GM18511 (cell line): ENCODE data around the gene NSL1.
"Not testable (repeated sequence)": the region's sequence is repeated elsewhere in the genome, so short reads cannot be mapped to it uniquely, and the experiment has no call there.

ENCODE experiments used
- ATAC-seq: cut with Tn5 transposase; IDR thresholded peaks from one replicate; pipeline ENCODE4 v1.9.1; 2021; ENCODE audit warnings: mild to moderate bottlenecking, moderate library complexity; ENCODE audit not compliant: unreplicated experiment

The NSL1 gene

DNA sequence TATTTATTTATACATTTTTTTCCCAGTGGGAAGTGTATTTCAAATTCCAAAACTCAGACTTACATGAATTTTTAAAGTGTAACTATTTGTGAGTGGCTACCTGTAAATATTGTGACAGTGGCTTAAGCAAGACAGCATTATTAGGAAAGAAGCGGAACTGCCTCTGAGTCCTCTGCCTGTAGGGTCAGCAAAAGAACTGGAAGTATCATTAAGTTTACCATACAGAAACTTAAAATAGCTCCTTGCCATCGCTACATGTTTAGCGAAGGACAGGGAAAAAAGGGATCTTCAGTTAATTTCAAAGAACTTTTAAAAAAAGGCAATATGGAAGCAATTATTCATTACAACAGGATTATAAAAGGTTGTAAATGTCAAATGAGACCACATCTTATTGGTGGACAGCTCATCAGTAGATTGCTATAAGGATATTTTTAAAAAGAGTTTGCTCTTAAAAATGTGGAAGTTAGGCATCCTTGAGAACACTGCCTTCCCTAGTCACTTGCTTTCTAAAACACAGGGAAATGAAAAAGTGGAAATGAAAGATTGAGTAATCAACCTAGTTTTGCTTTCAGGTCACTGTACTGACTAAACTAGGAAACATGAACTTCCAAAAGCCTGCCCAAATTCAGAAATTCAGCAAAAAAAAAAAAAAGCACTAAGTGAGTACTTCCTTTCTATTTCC is 39.2 kb downstream of the NSL1 start:
- ATAC-seq, result no peak

DNA sequence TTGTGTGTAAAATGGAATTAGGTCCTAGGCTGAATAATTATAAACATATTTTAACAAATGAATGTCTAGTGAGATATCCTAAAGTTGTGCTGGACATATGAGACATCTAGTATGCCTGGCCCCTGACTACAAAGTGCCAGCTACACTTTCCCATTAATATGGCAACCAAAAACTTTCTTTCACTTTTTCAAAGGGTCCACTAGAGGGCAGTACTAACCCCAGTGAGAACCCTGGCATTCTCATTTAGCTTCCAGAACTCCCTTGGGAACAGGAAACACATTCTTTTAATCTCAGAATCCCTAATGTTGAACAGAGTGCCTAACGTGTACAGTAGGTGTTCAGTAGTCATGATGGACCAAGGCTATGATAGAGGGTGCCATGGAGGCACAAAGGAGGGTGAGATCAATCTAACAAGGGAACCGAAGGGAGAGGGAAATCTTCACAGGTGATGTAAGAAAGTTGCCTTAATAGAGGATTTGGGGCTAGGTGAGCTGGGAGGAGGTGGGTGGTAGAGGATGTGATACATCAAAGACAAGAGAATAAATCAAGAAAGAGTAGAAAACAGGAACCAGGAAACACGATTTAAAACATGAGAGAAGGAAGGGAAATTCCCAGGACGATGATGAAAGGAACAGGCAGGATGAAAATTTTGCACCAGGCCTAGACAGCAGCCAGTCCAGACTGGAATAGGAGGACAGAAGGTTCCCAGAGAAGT is 41.6 kb downstream of the NSL1 start:
- no peak for ATAC-seq

DNA sequence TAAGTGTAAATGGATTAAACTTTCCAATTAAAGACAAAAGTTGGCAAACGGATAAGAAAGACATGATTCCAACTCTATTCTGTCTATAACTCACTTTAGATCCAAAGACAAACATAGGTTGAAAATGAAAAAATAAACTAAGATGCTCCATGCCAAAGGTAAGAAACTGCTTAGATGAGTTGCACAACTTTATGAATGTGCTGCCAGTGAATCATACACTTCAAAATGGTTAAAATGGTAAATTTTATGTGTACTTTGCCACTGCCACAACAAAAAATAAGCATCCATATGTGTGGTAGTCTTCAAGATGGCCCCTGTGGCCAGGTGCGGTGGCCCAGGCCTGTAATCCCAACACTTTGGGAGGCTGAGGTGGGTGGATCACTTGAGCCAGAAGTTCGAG is 45.0 kb downstream of the NSL1 start:
- no peak for ATAC-seq

DNA sequence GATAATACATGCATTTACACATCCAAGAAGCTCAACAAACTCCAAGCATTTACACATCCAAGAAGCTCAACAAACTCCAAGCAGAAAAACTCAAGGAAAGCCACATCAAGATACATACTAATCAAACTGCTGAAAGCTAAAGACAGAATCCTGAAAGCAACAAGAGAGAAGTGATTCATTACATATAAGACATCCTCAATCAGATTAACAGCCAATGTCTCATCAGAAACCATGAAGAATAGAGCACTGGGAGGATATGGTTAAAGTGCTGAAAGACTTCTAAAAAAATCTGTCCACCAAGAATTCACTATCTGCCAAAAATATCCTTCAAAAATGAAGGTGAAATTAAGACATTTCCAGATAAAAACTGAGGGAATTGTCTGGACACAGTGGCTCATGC is 46.3 kb downstream of the NSL1 start:
- ATAC-seq, result no peak

DNA sequence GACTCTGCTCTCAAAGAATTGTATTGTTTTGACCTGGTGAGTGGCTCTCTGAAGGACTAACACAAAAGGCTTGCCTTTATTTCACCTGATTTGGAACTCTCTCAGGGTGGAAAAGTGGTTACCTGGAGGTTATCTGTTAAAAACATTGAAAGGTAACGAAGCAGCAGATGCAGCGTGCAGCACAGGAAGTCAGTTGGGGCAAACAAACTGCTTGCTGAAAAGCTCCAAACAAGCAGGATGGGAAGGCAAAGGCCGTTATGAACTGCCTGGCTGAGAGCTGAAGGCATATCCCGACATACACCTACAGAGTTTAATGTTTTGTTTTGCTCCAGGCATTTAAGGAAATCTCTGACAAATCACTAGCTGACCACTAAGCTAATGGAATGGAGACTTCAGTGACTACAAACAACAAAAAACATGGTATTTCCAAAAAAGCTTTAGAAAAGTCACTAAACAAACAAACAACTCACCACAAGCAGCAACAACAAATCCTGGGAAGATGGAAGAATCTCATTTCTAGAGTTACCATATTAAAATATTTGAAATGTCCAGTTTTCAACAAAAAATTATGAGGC is 47.6 kb downstream of the NSL1 start:
- ATAC-seq, result no peak

DNA sequence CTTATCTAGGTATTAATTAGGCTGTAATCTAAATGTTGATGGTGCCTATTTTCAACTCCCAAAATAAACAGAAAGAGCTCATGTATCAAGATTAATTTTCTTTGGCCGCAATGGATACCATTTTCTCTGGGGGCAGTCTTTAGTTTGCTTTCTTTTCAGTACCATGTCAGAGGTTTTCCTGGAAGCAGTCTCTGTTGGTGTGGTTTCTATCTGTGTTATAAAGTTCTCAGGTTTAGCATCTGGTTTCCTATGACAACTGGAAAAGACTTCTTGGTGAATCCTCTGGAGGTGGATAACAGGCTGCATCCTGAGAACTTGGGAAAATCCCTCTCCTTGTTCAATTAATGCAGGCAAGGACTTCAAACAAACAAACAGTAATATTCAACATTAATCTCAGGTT is 53.2 kb downstream of the NSL1 start:
- no peak for ATAC-seq

DNA sequence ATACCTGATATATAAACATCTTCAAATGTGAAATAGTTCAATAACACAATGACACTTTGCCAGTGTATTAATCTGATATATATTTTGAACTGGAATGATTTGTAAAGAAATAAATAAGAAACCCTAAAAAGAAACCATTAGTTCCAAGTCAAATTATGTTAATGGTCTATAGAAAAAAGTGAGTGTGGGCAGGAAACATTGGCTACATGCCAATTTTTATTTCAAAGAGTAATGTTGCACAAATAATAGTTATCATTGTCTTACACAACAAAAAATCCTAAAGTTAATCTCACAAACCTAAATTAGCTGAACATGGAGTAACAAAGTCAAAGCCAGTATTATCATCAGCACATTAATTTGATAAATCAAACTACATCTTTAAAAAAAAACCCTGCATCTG is 54.0 kb downstream of the NSL1 start:
- ATAC-seq, result no peak

DNA sequence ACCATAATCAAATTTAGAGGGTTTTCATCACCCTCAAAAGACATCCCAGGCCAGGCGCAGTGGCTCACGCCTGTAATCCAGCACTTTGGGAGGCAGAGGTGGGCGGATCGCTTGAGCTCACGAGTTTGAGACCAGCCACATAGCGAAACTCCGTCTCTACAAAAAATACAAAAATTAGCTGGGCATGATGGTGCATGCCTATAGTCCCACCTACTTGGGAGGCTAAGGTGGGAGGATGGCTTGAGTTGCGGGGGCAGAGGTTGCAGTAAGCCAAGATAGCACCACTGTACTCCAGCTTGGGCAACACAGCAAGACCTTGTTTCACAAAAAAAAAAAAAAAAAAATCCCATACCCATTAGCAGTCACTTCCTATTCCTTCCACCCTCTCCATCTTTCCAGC is 58.5 kb downstream of the NSL1 start:
- no peak for ATAC-seq

DNA sequence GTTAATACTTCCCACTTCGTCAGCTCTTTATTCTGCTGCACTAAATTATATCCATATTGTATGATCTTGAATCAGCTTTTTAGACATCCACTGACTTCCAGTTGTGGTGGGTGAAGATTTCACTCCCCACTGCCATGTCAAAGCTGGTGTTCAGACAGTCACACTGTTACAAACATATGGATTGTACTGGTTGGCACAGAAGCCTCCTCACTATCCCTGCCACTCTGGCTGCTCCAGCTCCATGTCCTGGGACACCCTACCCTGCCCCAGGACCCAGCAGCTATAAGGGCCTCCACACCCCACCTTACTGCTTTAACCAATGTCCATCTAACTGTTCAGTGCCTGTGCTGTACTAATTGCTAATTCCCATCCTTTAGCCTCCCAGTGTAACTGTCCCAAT is 59.9 kb downstream of the NSL1 start:
- no peak for ATAC-seq

DNA sequence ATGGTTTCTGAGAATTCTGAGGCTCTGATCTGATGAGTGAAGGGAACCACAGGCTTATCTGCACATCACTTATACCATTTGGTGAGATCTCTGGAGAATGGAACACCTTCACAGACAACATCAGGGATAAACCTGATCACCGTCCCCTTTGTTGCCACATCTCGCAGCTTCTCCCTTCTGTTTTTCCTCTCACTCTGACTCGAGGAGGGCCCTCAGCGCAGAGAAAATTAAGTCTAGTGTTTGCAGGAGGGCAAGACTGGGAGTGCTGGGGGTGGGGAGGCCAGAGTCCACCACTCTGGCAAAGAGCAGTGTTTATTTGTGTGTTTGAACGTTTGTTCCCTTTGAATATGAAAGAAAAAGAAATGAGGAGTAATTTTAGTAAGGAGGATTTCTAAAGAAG is 63.0 kb downstream of the NSL1 start:
- ATAC-seq, result no peak

DNA sequence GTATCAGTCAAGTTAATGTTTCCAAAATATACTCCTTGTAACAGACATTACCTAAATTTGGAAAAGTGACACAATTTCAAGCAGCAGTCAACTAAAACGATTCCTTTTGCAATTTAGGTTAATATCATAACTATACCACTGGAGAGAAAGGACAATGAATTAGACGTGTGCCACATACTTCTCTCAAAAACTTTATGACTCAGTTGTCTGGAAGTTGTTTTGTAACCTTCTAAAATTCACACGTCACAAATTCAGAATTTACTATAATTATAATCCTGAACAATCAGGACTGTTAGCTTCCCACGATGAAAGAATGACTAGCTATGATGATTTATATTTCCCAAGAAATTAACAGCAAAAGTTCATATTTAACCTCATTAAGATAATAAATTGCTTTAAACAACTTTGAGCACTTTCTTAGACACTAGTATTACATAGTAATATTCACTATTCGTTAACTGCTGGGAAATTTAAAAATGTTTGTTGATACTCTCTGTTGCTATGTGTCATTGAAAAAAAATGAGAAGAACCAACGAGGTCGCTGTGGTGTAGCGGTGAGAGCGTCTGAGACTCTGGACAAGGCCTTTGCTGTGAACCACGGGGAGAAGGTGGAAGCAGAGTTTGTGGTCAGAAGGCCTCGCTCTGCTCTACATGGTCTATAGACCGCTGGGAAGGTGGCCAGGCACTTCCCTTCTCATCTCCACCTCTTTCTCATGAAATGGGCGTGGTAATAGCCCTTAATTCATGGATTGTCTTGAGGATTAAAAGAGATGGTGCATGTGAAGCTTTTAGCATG is 64.0 kb downstream of the NSL1 start:
- ATAC-seq, result no peak

DNA sequence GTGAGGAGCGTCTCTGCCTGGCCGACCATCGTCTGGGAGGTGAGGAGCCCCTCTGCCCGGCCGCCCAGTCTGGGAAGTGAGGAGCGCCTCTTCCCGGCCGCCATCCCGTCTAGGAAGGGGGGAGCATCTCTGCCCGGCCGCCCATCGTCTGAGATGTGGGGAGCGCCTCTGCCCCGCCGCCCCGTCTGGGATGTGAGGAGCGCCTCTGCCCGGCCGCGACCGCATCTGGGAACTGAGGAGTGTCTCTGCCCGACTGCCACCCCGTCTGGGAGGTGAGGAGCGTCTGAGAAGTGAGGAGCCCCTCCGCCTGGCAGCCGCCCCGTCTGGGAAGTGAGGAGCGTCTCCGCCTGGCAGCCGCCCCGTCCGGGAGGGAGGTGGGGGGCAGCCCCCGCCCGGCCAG is 66.9 kb downstream of the NSL1 start:
- ATAC-seq, result not testable (repeated sequence)

DNA sequence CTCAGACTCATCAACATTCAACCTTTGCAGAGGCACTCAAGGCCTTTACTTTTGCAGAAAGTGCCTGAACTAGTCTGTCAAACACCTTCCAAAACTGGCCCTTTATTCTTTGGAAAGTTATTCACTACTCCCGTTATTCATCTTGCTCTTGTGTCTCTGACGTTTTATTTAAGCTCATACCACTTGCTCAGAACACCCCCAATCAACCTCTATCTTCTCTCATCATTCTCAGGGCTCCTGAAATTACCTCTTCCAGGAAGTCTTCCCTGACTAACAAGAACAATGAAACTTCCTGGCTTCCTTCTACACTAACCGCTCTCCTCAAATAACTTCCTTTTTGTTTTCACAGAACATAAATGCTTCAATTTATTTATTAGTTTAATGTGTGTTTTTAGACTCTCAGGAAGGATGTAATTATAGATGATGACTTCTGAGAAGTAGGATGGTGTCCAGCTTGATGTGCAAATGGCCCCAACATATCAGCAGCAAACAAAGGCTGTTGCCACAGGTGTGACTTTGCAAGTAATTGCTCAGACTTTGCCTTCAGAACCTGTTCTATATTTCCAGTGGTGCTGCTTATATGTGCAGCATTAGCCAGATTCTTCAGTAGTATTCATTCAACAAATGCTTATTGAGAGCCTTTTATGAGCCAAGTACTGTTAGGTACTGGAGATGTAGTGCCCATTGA is 69.2 kb downstream of the NSL1 start:
- ATAC-seq, result no peak

DNA sequence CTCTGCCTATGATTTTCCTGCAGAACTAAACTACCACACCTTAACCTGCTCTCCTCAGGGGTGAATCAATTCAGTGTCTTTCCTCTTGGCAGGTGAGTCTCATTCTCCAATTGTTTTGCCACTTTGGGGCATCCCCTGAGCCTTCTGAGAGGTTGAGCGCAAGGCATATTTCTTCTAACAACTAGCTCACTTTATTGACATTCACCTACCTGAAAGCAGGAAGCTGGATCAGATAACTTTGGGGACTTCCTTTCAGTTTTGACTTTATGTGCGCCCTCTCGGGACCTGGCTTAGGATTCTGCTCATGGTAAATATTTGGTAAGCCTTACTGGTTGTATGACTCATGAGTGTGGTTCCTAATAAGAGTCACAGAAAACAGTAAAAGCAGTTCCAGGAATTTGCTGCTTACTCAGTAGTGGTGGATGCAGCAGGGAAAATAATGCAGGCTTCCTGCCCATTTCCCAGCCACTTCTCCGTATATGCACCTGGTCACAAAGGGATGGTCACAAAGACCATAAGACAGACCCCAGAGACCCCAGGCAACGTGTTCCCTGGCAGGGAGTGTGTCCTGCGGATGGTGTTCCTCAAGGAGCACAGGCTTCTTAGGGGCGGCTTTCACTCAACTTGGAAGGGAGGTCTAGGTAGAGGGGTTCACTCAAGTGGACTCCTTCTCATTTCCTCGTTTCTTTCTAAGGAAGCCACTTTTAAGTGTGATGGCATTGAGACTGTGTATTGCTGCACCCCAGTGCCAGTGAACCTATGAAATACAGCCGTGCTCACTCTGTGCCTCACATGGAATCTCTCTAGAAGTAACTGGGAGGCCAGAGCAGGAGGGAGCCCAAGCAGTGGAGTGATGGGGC is 70.0 kb downstream of the NSL1 start:
- no peak for ATAC-seq

DNA sequence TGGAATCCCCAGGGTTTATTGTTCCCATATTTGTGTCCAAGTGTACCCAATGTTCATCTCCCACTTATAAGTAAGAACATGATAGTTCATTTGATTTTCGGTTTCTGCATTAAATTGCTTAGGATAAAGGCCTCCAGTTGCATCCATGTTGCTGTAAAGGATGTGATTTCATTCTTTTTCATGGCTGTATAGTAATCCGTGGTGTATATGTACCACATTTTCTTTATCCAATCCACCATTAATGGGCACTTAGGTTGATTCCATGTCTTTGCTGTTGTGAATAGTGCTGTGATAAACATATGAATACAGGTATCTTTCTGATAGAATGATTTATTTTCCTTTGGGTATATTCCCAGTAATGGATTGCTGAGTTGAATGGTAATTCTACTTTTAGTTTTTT is 71.9 kb downstream of the NSL1 start:
- ATAC-seq, result no peak

DNA sequence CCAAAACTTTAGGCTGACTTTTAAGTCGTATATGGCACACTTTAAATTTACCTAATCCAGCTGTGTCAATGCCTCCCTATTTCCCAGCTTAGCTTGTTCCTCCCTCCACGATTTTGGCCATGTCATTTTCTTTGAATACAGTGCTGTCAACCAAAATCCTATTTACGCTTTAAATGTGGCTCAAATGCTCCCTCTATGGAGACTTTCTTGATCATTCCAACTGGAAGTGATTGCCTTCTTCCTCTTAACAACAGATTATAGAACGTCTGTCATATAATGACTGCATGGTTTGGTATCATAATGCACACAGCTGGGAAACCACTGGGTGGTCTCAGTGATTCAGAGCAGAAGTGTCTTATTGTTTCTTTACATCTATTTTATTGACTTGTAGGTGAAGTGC is 73.1 kb downstream of the NSL1 start:
- no peak for ATAC-seq

DNA sequence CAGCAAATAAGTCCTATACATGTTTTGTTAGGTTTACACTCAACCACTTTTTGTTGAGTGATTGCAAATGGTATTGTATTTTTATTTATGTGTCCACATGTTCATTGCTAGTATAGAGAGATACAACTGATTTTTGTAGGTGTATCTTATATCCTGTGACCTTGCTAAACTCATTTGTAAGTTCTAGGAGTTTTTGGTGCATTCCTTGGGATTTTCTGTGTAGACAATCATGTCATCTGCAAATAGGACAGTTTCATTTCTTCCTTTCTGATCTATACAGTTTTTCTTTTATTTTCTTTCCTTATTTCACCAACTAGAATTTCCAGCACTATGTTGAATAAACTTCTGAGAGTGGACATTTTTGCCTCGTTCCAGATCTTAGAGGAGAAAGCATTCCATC is 75.4 kb downstream of the NSL1 start:
- ATAC-seq, result no peak

DNA sequence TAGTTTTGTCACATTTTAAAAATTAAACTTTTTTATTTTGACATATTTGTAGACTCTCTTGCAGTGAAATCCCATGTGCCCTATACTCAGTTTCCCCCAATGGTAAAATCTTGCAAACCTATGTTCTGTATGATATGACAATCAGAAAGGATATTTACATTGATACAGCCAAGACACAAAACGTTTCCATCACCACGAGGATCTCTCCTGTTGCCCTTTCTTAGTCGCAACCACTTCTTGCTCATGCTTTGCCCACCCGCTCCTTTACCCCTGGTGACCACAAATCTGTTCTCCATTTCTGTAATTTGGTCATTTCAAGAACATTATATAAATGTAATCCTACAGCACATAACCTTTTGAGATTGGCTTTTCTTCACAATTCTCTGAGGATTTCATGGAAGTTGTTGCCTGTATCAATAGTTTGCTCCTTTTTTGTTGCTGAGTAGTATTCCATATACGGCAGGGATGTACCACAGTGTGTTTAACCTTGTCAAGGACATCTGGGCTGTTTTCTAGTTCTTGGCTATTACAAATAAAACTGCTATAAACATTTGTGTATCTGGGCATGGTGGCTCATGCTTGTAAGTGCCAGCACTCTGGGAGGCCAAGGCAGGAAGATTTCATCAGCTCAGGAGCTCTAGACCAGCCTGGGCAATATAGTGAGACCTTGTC is 78.0 kb downstream of the NSL1 start:
- ATAC-seq, result no peak

DNA sequence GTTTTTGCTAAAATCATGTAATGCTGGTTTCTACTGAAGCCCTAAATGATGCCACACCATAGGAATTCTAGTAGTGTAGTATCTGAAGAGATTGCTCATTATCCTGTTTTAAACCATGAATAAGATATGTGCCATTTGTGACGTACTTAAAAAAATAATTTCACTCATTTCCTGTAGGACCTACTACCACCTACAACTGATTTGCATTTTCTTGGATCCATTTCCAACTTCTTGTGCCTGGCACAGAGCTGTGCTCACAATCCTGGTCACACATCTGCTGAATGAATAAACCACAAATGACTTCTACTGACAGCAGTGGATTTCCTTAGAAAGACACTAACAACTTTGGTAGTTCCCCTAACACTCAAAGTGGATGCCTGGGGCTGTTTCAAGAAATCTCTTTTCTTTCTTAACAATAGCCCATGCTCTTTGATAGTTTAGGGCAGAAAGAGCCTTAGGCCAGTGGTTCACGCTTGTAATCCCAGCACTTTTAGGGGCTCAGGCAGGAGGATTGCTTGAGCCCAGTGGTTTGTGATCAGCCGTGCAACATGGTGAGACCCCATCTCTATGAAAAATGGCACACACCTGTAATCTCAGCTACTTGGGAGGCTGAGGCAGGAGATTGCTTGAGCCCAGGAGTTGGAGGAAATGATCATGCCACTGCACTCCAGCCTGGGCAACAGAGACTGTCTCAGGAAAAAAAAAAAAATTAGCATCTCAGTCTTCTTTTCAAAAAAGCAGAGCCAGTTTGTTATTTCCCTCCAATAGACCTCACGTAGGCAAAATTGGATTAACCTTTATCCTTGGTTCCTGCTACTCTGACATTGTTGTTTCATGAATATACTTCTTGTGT is 78.9 kb downstream of the NSL1 start:
- no peak for ATAC-seq
